HEK293 (cell line): Measurements from ENCODE around the gene ACAP2.

Source experiments
- KLF9 ChIP-seq: fragments of 450-650 bp; formaldehyde crosslinking; IDR thresholded peaks from 2 replicates; pipeline ENCODE4 v1.5.1; 2016; ENCODE audit warnings: missing biosample characterization, missing genetic modification characterization, low read depth
- ZBTB49 ChIP-seq: fragments of 450-650 bp; formaldehyde crosslinking; IDR thresholded peaks from 2 replicates; pipeline ENCODE4 v1.5.1; 2016; ENCODE audit warnings: missing biosample characterization, missing genetic modification characterization, low read depth
- ZNF530 ChIP-seq: fragments of 450-650 bp; formaldehyde crosslinking; IDR thresholded peaks from 2 replicates; pipeline ENCODE4 v1.5.1; 2016; ENCODE audit warnings: low read depth, missing biosample characterization, missing genetic modification characterization
- ZNF792 ChIP-seq: fragments of 450-650 bp; formaldehyde crosslinking; IDR thresholded peaks from 2 replicates; pipeline ENCODE4 v1.5.1; 2016; ENCODE audit warnings: missing biosample characterization, missing genetic modification characterization
- TF ChIP-seq, protein P1 (sequence below): fragments of 450-650 bp; formaldehyde crosslinking; IDR thresholded peaks from 2 replicates; pipeline ENCODE4 v1.5.1; 2016; ENCODE audit warnings: missing biosample characterization, missing genetic modification characterization
- TF ChIP-seq, protein P2 (sequence below): fragments of 450-650 bp; formaldehyde crosslinking; IDR thresholded peaks from 2 replicates; pipeline ENCODE4 v1.5.0; 2017; ENCODE audit warnings: missing biosample characterization, missing genetic modification characterization, borderline replicate concordance

- TF ChIP-seq, protein P1, sequence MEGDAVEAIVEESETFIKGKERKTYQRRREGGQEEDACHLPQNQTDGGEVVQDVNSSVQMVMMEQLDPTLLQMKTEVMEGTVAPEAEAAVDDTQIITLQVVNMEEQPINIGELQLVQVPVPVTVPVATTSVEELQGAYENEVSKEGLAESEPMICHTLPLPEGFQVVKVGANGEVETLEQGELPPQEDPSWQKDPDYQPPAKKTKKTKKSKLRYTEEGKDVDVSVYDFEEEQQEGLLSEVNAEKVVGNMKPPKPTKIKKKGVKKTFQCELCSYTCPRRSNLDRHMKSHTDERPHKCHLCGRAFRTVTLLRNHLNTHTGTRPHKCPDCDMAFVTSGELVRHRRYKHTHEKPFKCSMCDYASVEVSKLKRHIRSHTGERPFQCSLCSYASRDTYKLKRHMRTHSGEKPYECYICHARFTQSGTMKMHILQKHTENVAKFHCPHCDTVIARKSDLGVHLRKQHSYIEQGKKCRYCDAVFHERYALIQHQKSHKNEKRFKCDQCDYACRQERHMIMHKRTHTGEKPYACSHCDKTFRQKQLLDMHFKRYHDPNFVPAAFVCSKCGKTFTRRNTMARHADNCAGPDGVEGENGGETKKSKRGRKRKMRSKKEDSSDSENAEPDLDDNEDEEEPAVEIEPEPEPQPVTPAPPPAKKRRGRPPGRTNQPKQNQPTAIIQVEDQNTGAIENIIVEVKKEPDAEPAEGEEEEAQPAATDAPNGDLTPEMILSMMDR: no peak
- TF ChIP-seq, protein P2, sequence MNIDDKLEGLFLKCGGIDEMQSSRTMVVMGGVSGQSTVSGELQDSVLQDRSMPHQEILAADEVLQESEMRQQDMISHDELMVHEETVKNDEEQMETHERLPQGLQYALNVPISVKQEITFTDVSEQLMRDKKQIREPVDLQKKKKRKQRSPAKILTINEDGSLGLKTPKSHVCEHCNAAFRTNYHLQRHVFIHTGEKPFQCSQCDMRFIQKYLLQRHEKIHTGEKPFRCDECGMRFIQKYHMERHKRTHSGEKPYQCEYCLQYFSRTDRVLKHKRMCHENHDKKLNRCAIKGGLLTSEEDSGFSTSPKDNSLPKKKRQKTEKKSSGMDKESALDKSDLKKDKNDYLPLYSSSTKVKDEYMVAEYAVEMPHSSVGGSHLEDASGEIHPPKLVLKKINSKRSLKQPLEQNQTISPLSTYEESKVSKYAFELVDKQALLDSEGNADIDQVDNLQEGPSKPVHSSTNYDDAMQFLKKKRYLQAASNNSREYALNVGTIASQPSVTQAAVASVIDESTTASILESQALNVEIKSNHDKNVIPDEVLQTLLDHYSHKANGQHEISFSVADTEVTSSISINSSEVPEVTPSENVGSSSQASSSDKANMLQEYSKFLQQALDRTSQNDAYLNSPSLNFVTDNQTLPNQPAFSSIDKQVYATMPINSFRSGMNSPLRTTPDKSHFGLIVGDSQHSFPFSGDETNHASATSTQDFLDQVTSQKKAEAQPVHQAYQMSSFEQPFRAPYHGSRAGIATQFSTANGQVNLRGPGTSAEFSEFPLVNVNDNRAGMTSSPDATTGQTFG (tag by site-specific recombination): no peak
- no peak for TF ChIP-seq ZNF530 (tag by site-specific recombination)
- no peak for TF ChIP-seq ZNF792 (tag by site-specific recombination)
- TF ChIP-seq ZBTB49 (tag by site-specific recombination): no peak
- no peak for TF ChIP-seq KLF9
These were observed 31.0 kb downstream of the ACAP2 start for GRCh38 chr3:195411836-195412235.
